ENCODE results near the gene ATG14. TPM values are rescaled to one million over a fixed set of nuclear protein-coding genes. Genes with fewer than 3 reads are reported as not detected.

ATG14 gene
- total RNA-seq, 1 donor from 2014 or later = 11.4 TPM

DNA sequence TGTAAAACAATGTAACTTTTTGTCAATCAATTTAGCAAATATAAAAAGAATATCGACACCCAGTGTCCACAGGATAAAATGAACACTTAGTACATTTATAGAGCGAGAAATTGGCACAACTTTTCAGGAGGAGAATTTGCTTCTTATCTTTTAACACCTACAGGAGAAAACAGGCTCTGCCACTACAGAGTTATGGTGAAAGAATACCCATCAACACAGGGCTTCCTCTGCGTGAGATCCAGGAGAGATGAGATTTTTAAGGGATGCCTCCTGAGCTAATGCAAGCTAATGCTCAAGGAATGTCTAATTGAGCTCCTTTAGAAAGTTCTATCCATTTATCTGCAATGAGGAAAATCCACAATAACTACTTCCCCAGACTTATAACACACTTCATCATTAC, 21.0 kb upstream of the ATG14 start:
- Mint-ChIP-seq H3K9me3 (no peaks in the 10 kb centered on the region), H3K27me3 (peaks cover 3% of the 10 kb centered on the region), H3K27ac (no peak overlapping the region), H3K4me1 (ENCODE audit: unreplicated experiment) (peaks cover 4% of the 10 kb centered on the region), H3K4me3 (no peak overlapping the region), H3K36me3 (no peaks in the 10 kb centered on the region)
- DNase-seq (ENCODE audit: extremely low spot score, unreplicated experiment) = no peak
- TF ChIP-seq, protein P1, sequence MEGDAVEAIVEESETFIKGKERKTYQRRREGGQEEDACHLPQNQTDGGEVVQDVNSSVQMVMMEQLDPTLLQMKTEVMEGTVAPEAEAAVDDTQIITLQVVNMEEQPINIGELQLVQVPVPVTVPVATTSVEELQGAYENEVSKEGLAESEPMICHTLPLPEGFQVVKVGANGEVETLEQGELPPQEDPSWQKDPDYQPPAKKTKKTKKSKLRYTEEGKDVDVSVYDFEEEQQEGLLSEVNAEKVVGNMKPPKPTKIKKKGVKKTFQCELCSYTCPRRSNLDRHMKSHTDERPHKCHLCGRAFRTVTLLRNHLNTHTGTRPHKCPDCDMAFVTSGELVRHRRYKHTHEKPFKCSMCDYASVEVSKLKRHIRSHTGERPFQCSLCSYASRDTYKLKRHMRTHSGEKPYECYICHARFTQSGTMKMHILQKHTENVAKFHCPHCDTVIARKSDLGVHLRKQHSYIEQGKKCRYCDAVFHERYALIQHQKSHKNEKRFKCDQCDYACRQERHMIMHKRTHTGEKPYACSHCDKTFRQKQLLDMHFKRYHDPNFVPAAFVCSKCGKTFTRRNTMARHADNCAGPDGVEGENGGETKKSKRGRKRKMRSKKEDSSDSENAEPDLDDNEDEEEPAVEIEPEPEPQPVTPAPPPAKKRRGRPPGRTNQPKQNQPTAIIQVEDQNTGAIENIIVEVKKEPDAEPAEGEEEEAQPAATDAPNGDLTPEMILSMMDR (conservative IDR thresholded peaks at IDR 0.05) = no peak

DNA sequence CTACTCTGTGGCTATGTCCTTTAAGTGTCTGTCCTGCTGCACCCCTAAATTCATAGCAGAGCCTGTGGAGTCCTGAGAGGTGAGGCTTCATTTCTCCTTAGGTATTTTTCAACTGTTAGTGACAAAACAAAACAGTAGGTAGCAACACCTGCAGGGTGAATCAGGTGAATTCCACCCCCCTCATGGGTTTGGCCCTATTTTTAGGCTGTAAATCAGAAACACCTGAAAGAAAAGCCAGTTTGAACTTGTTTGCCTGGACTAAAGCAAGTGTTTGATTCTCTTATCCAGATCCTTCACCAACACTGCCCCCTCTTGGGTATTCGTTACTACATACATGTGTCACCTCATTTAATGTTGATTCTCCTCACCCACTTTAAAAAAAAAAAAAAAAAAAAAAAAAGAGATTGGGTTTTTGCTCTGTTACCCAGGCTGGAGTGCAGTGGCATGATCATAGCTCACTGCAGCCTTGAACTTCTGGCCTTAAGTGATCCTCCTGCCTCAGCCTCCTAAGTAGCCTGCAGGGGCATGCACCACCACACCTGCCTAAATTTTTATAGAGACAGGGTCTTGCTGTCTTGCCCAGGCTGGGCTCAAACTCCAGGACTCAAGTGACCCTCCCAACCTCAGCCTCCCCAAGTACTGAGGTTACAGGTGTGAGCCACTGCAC, 18.5 kb upstream of the ATG14 start:
- no peaks in the 10 kb centered on the region for H3K9me3 Mint-ChIP-seq
- TF ChIP-seq, protein P1 (conservative IDR thresholded peaks at IDR 0.05) = peak; percentile 64
- peaks cover 3% of the 10 kb centered on the region for H3K27me3 Mint-ChIP-seq
- H3K4me3 Mint-ChIP-seq = peak overlapping the region; percentile 62
- H3K4me1 Mint-ChIP-seq (ENCODE audit: unreplicated experiment) = peaks cover 4% of the 10 kb centered on the region
- no peak for DNase-seq (ENCODE audit: extremely low spot score, unreplicated experiment)
- peak overlapping the region; percentile 91 for H3K27ac Mint-ChIP-seq
- no peaks in the 10 kb centered on the region for H3K36me3 Mint-ChIP-seq

DNA sequence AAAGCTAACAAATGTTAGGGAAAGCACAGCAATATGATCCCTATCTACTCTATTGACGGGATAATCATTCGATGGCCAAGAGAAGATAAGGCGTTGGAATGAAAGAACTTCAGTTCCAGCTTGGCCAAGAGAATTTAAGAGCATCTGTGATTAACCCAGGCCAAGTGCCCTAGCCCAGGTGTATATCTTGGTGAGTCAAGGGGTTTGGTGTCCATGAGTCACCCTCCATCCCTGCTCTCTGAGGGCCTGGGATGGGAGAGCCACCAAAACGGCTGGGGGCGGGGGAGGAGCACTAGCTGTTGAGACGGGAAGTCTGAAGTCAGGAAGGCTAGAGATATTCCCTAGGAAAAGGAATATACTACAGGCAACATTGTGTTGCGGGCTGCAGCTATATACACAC, 15.8 kb upstream of the ATG14 start:
- Mint-ChIP-seq H3K27ac (no peak overlapping the region), H3K9me3 (no peaks in the 10 kb centered on the region), H3K4me1 (ENCODE audit: unreplicated experiment) (peaks cover 4% of the 10 kb centered on the region), H3K27me3 (peaks cover 7% of the 10 kb centered on the region), H3K36me3 (no peaks in the 10 kb centered on the region), H3K4me3 (no peak overlapping the region)
- DNase-seq (ENCODE audit: extremely low spot score, unreplicated experiment) = no peak
- TF ChIP-seq, protein P1 (conservative IDR thresholded peaks at IDR 0.05) = no peak

DNA sequence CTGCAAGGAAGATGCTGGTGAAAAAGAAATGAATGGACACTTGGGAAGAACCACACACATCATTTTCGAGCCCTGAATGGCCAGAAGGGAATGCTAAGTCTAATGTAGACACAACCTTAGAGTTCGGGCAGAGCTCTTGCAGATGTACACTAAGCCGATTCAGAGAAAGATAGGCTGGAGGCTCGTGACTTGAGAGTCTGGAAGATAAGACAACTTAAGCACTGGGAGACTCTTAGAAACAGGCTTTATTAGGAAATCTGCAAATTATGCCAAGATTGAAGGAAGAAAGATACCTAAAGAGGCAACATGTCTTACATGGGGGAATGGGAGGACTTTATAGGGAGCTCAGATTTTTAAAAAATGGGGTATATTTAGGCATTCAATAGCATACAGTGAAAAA, 15.3 kb upstream of the ATG14 start:
- no peak overlapping the region for H3K4me3 Mint-ChIP-seq
- H3K27me3 Mint-ChIP-seq = peaks cover 7% of the 10 kb centered on the region
- TF ChIP-seq, protein P1 (conservative IDR thresholded peaks at IDR 0.05) = no peak
- no peak overlapping the region for H3K27ac Mint-ChIP-seq
- peaks cover 4% of the 10 kb centered on the region for H3K4me1 Mint-ChIP-seq (ENCODE audit: unreplicated experiment)
- no peak for DNase-seq (ENCODE audit: extremely low spot score, unreplicated experiment)
- H3K36me3 Mint-ChIP-seq = no peaks in the 10 kb centered on the region
- no peaks in the 10 kb centered on the region for H3K9me3 Mint-ChIP-seq

DNA sequence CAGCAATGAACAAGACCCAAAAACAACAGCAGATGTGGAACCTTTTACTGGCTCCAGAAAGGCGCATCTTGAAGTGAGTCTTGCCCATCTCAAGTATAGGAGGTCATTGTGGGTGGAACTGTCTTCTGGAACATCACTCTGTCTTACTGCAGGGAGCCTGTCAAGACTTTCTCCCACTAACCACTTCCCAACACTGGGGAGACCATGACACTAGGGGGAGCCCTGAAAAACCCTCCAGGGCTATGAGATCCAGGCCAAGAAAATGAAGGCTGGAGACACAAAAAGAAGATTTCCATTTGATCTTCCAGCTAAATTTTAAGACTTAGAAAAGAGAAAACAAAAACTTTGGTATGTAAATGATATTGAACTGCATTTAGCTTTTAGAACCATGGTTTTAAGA, 13.5 kb upstream of the ATG14 start:
- no peak for DNase-seq (ENCODE audit: extremely low spot score, unreplicated experiment)
- no peak overlapping the region for H3K27ac Mint-ChIP-seq
- no peaks in the 10 kb centered on the region for H3K9me3 Mint-ChIP-seq
- TF ChIP-seq, protein P1 (conservative IDR thresholded peaks at IDR 0.05) = no peak
- H3K4me1 Mint-ChIP-seq (ENCODE audit: unreplicated experiment) = peaks cover 3% of the 10 kb centered on the region
- peaks cover 7% of the 10 kb centered on the region for H3K27me3 Mint-ChIP-seq
- no peak overlapping the region for H3K4me3 Mint-ChIP-seq
- no peaks in the 10 kb centered on the region for H3K36me3 Mint-ChIP-seq
